HEK293 (cell line): Measurements from ENCODE around the gene PCSK2.

ENCODE experiments used
- CTCF ChIA-PET: fragments of 350-600 bp; formaldehyde crosslinking; extraction: SDS; loops from one replicate; lab custom pipeline; 2021; ENCODE audit warnings: antibody characterized with exemption; lab: Yijun Ruan, JAX
- POLR2A ChIA-PET: fragments of 300-600 bp; formaldehyde crosslinking; extraction: SDS; loops from one replicate; lab custom pipeline; 2020; ENCODE audit warnings: antibody characterized with exemption, inconsistent platforms; lab: Yijun Ruan, JAX
- H3K27ac ChIP-seq: fragments of 200-500 bp; sonication (Bioruptor generic); 2 replicates; pipeline ENCODE4 v1.5.1; 2014; ENCODE audit warnings: low read depth, low read length, control low read depth, inconsistent platforms; ENCODE audit errors: extremely low read depth
- H3K36me3 ChIP-seq, 2 experiments: fragments of 200-500 bp in 1 of 2; sonication (Bioruptor generic) in 1 of 2; 1 replicate in 1 of 2; 2 replicates in 1 of 2; pipeline ENCODE4 v1.5.1; 2014 to 2017; ENCODE audit warnings: inconsistent platforms in 2 of 2, low read length in 2 of 2; ENCODE audit not compliant: control insufficient read depth in 2 of 2, insufficient read depth in 1 of 2
- H3K4me1 ChIP-seq: fragments of 200-500 bp; sonication (Bioruptor generic); 2 replicates; pipeline ENCODE4 v1.5.1; 2014; ENCODE audit warnings: mild to moderate bottlenecking, low read length, inconsistent platforms; ENCODE audit not compliant: control insufficient read depth, insufficient read depth
- H3K4me3 ChIP-seq: 2 replicates; pipeline ENCODE4 v1.5.1; 2011; ENCODE audit warnings: low read depth, mild to moderate bottlenecking, control low read depth, low read length, moderate library complexity
- H3K9me3 ChIP-seq: fragments of 200-500 bp; sonication (Bioruptor generic); 2 replicates; pipeline ENCODE4 v1.5.1; 2014; ENCODE audit warnings: low read depth, low read length, inconsistent platforms; ENCODE audit not compliant: control insufficient read depth, insufficient read depth
- BCL11B ChIP-seq: fragments of 450-650 bp; formaldehyde crosslinking; IDR thresholded peaks from 2 replicates; pipeline ENCODE4 v1.5.1; 2016; ENCODE audit warnings: low read depth, missing biosample characterization, missing genetic modification characterization
- GLIS1 ChIP-seq: fragments of 450-650 bp; formaldehyde crosslinking; IDR thresholded peaks from 2 replicates; pipeline ENCODE4 v1.5.1; 2016; ENCODE audit warnings: missing biosample characterization, missing genetic modification characterization
- IKZF3 ChIP-seq: fragments of 450-650 bp; IDR thresholded peaks from 2 replicates; pipeline ENCODE4 v1.5.0; 2018; ENCODE audit warnings: missing biosample characterization, mild to moderate bottlenecking, missing genetic modification characterization, moderate library complexity
- KLF8 ChIP-seq: fragments of 450-650 bp; formaldehyde crosslinking; IDR thresholded peaks from 2 replicates; pipeline ENCODE4 v1.5.1; 2016; ENCODE audit warnings: missing biosample characterization, missing genetic modification characterization
- SETDB1 ChIP-seq: IDR thresholded peaks from one replicate; pipeline ENCODE4 v1.6.1; 2017; ENCODE audit warnings: mild to moderate bottlenecking, low read length, moderate library complexity, mixed read lengths; ENCODE audit not compliant: insufficient read length
- WT1 ChIP-seq: fragments of 450-650 bp; formaldehyde crosslinking; IDR thresholded peaks from 2 replicates; pipeline ENCODE4 v1.5.1; 2016; ENCODE audit warnings: missing biosample characterization, missing genetic modification characterization
- ZBTB1 ChIP-seq: fragments of 450-650 bp; formaldehyde crosslinking; IDR thresholded peaks from 2 replicates; pipeline ENCODE4 v1.5.1; 2016; ENCODE audit warnings: missing biosample characterization, missing genetic modification characterization
- ZNF121 ChIP-seq: fragments of 450-650 bp; formaldehyde crosslinking; IDR thresholded peaks from 2 replicates; pipeline ENCODE4 v1.5.1; 2016; ENCODE audit warnings: missing biosample characterization, missing genetic modification characterization
- ZNF157 ChIP-seq: fragments of 450-650 bp; formaldehyde crosslinking; IDR thresholded peaks from 2 replicates; pipeline ENCODE4 v1.5.1; 2016; ENCODE audit warnings: missing biosample characterization, missing genetic modification characterization
- ZNF324 ChIP-seq: fragments of 450-650 bp; formaldehyde crosslinking; IDR thresholded peaks from 2 replicates; pipeline ENCODE4 v1.5.1; 2016; ENCODE audit warnings: missing biosample characterization, missing genetic modification characterization
- ZNF366 ChIP-seq: fragments of 450-650 bp; formaldehyde crosslinking; conservative IDR thresholded peaks from 2 replicates; pipeline ENCODE4 v1.5.1; 2016; ENCODE audit warnings: missing biosample characterization, missing genetic modification characterization
- ZNF416 ChIP-seq: fragments of 450-650 bp; formaldehyde crosslinking; IDR thresholded peaks from 2 replicates; pipeline ENCODE4 v1.5.1; 2016; ENCODE audit warnings: missing biosample characterization, missing genetic modification characterization
- ZNF423 ChIP-seq: fragments of 450-650 bp; formaldehyde crosslinking; IDR thresholded peaks from 2 replicates; pipeline ENCODE4 v1.5.1; 2016; ENCODE audit warnings: missing biosample characterization, missing genetic modification characterization
- ZNF501 ChIP-seq: fragments of 450-650 bp; formaldehyde crosslinking; IDR thresholded peaks from 2 replicates; pipeline ENCODE4 v1.5.1; 2016; ENCODE audit warnings: missing biosample characterization, missing genetic modification characterization
- ZNF555 ChIP-seq: fragments of 450-650 bp; formaldehyde crosslinking; conservative IDR thresholded peaks from 2 replicates; pipeline ENCODE4 v1.5.1; 2017; ENCODE audit warnings: missing biosample characterization, mild to moderate bottlenecking, missing genetic modification characterization, inconsistent platforms
- ZNF585B ChIP-seq: fragments of 450-650 bp; formaldehyde crosslinking; IDR thresholded peaks from 2 replicates; pipeline ENCODE4 v1.5.1; 2016; ENCODE audit warnings: missing biosample characterization, missing genetic modification characterization
- ZNF670 ChIP-seq: fragments of 450-650 bp; formaldehyde crosslinking; IDR thresholded peaks from 2 replicates; pipeline ENCODE4 v1.5.1; 2016; ENCODE audit warnings: missing biosample characterization, missing genetic modification characterization, low read depth
- ZNF707 ChIP-seq: fragments of 450-650 bp; formaldehyde crosslinking; IDR thresholded peaks from 2 replicates; pipeline ENCODE4 v1.5.1; 2016; ENCODE audit warnings: missing biosample characterization, missing genetic modification characterization
- ZNF768 ChIP-seq: fragments of 450-650 bp; formaldehyde crosslinking; IDR thresholded peaks from 2 replicates; pipeline ENCODE4 v1.5.1; 2018; ENCODE audit warnings: missing biosample characterization, mild to moderate bottlenecking, missing genetic modification characterization
- ZNF785 ChIP-seq: fragments of 450-650 bp; formaldehyde crosslinking; IDR thresholded peaks from 2 replicates; pipeline ENCODE4 v1.5.1; 2016; ENCODE audit warnings: missing biosample characterization, missing genetic modification characterization
- TF ChIP-seq, protein P1 (sequence below): fragments of 450-650 bp; formaldehyde crosslinking; IDR thresholded peaks from 2 replicates; pipeline ENCODE4 v1.5.1; 2016; ENCODE audit warnings: missing biosample characterization, missing genetic modification characterization
- TF ChIP-seq, protein P2 (sequence below): fragments of 450-650 bp; formaldehyde crosslinking; IDR thresholded peaks from 2 replicates; pipeline ENCODE4 v1.5.1; 2017; ENCODE audit warnings: missing biosample characterization, missing genetic modification characterization
- TF ChIP-seq, protein P3 (sequence below): fragments of 450-650 bp; formaldehyde crosslinking; IDR thresholded peaks from 2 replicates; pipeline ENCODE4 v1.5.1; 2016; ENCODE audit warnings: missing biosample characterization, missing genetic modification characterization
- TF ChIP-seq, protein P4 (sequence below): fragments of 450-650 bp; formaldehyde crosslinking; optimal IDR thresholded peaks from 2 replicates; pipeline ENCODE3; 2016; ENCODE audit warnings: missing biosample characterization, mild to moderate bottlenecking, missing genetic modification characterization

PCSK2 gene

DNA sequence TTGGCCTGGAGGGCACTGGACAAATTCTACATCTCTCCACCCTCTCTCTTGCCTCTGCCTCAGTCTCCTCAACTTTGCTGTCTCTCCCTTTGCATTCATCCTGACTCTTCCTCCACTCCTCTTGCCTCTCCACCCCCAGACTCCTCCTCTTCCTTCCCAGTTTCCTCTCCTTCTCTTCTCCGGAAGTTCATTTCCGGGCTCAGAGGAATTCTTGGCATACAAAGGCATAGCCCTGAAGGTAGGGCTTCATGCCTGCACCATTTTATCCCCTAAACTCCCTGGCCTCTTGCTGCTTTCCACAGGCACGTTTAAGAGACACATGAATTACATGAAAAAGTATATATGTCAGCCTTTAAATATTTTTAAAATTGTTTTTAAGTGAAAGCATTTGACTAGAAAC, 293.7 kb downstream of the PCSK2 start:
- no peak overlapping the region for H3K27ac ChIP-seq
- no peaks in the 10 kb centered on the region for H3K36me3 ChIP-seq
- no peak overlapping the region for H3K4me3 ChIP-seq
- H3K9me3 ChIP-seq, result no peaks in the 10 kb centered on the region
- TF ChIP-seq ZNF585B (tag by site-specific recombination) (peak; percentile 26; the same call in 1 of the 2 replicates), ZNF785 (tag by site-specific recombination) (no peak), BCL11B (tag by site-specific recombination) (no peak), ZNF501 (tag by site-specific recombination) (no peak), ZNF768 (tag by site-specific recombination) (no peak), ZNF157 (no peak)
- CTCF ChIA-PET, result no interaction called here
- POLR2A ChIA-PET, result no interaction called here
- H3K4me1 ChIP-seq, result no peaks in the 10 kb centered on the region

DNA sequence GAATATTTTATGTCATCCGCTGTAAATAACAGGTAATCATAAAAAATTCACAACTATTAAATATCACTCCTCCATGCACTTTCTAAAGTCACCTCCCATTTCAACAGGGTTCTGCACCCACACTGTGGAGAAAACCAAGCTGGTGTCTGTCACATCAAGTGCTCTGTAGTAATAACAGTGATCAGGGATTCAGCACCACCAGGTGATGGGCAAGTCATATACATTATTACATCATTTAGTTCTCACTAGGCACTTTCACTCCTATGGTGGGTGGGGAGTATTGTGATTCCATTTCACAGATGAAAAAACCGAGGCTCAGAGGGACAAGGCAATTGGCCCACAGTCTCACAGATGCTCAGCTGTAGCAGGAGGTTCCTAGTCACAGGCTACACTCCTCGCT, 295.7 kb downstream of the PCSK2 start:
- Histone ChIP-seq H3K9me3 (no peaks in the 10 kb centered on the region), H3K4me3 (no peak overlapping the region), H3K27ac (no peak overlapping the region), H3K36me3 (no peaks in the 10 kb centered on the region), H3K4me1 (no peaks in the 10 kb centered on the region)
- ChIA-PET CTCF (interaction anchor here (0.7 kb wide), 1 partner anchor 58 kb away, joined by 3 read pairs; no protein-coding TSS in a partner anchor), POLR2A (no interaction called here)
- TF ChIP-seq, protein P1, sequence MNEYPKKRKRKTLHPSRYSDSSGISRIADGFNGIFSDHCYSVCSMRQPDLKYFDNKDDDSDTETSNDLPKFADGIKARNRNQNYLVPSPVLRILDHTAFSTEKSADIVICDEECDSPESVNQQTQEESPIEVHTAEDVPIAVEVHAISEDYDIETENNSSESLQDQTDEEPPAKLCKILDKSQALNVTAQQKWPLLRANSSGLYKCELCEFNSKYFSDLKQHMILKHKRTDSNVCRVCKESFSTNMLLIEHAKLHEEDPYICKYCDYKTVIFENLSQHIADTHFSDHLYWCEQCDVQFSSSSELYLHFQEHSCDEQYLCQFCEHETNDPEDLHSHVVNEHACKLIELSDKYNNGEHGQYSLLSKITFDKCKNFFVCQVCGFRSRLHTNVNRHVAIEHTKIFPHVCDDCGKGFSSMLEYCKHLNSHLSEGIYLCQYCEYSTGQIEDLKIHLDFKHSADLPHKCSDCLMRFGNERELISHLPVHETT (tag by site-specific recombination), result no peak
- TF ChIP-seq BCL11B (tag by site-specific recombination) (no peak), SETDB1 (no peak), ZNF121 (no peak), ZNF555 (no peak), ZNF707 (tag by site-specific recombination) (no peak), ZNF670 (tag by site-specific recombination) (no peak), ZNF416 (tag by site-specific recombination) (no peak), ZBTB1 (tag by site-specific recombination) (no peak), IKZF3 (tag by site-specific recombination) (no peak), KLF8 (no peak), ZNF423 (tag by site-specific recombination) (no peak), ZNF366 (tag by site-specific recombination) (no peak), ZNF324 (tag by site-specific recombination) (no peak), GLIS1 (no peak), WT1 (no peak)
- TF ChIP-seq, protein P2, sequence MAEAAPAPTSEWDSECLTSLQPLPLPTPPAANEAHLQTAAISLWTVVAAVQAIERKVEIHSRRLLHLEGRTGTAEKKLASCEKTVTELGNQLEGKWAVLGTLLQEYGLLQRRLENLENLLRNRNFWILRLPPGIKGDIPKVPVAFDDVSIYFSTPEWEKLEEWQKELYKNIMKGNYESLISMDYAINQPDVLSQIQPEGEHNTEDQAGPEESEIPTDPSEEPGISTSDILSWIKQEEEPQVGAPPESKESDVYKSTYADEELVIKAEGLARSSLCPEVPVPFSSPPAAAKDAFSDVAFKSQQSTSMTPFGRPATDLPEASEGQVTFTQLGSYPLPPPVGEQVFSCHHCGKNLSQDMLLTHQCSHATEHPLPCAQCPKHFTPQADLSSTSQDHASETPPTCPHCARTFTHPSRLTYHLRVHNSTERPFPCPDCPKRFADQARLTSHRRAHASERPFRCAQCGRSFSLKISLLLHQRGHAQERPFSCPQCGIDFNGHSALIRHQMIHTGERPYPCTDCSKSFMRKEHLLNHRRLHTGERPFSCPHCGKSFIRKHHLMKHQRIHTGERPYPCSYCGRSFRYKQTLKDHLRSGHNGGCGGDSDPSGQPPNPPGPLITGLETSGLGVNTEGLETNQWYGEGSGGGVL, result no peak
- TF ChIP-seq, protein P3, sequence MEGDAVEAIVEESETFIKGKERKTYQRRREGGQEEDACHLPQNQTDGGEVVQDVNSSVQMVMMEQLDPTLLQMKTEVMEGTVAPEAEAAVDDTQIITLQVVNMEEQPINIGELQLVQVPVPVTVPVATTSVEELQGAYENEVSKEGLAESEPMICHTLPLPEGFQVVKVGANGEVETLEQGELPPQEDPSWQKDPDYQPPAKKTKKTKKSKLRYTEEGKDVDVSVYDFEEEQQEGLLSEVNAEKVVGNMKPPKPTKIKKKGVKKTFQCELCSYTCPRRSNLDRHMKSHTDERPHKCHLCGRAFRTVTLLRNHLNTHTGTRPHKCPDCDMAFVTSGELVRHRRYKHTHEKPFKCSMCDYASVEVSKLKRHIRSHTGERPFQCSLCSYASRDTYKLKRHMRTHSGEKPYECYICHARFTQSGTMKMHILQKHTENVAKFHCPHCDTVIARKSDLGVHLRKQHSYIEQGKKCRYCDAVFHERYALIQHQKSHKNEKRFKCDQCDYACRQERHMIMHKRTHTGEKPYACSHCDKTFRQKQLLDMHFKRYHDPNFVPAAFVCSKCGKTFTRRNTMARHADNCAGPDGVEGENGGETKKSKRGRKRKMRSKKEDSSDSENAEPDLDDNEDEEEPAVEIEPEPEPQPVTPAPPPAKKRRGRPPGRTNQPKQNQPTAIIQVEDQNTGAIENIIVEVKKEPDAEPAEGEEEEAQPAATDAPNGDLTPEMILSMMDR (tag by site-specific recombination), result no peak
- TF ChIP-seq, protein P4, sequence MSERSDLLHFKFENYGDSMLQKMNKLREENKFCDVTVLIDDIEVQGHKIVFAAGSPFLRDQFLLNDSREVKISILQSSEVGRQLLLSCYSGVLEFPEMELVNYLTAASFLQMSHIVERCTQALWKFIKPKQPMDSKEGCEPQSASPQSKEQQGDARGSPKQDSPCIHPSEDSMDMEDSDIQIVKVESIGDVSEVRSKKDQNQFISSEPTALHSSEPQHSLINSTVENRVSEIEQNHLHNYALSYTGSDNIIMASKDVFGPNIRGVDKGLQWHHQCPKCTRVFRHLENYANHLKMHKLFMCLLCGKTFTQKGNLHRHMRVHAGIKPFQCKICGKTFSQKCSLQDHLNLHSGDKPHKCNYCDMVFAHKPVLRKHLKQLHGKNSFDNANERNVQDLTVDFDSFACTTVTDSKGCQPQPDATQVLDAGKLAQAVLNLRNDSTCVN (tag by site-specific recombination), result no peak
